GM04504 (cell line): ENCODE data around the gene NAV2.

Source experiments
- DNase-seq: peaks from one replicate; pipeline ENCODE4 v3.0.0-alpha.2; 2012; ENCODE audit warnings: low read depth

NAV2 gene

GRCh38 chr11:19712281-19713195 lies at the start of gene NAV2:
NAV2 (plus strand) TSS chr11:19712837; CDS start chr11:19713696, 859 bp downstream.
- peak; percentile 83 for DNase-seq

GRCh38 chr11:19663206-19663605 lies 49.4 kb upstream of the NAV2 start:
- no peak for DNase-seq

GRCh38 chr11:19664886-19665548 lies 47.6 kb upstream of the NAV2 start:
- DNase-seq, result no peak

- DNase-seq, result no peak
Observed at GRCh38 chr11:19666951-19667350, 45.7 kb upstream of the NAV2 start.

GRCh38 chr11:19669511-19669910 lies 43.1 kb upstream of the NAV2 start:
- DNase-seq, result no peak

- no peak for DNase-seq
Observed at GRCh38 chr11:19670030-19670791, 42.4 kb upstream of the NAV2 start.

GRCh38 chr11:19672586-19673206 lies 39.9 kb upstream of the NAV2 start:
- DNase-seq, result no peak

- DNase-seq, result no peak
Observed at GRCh38 chr11:19673924-19674729, 38.5 kb upstream of the NAV2 start.

GRCh38 chr11:19674836-19675235 lies 37.8 kb upstream of the NAV2 start:
- DNase-seq, result no peak

- DNase-seq, result no peak
Observed at GRCh38 chr11:19675397-19675796, 37.2 kb upstream of the NAV2 start.

GRCh38 chr11:19676475-19677380 lies 35.9 kb upstream of the NAV2 start:
- DNase-seq, result no peak

- no peak for DNase-seq
Observed at GRCh38 chr11:19677381-19678080, 35.1 kb upstream of the NAV2 start.

GRCh38 chr11:19679952-19680828 lies 32.4 kb upstream of the NAV2 start:
- peak; percentile 95 for DNase-seq

GRCh38 chr11:19680829-19681368 lies 31.7 kb upstream of the NAV2 start:
- no peak for DNase-seq

- DNase-seq, result no peak
Observed at GRCh38 chr11:19683141-19683805, 29.4 kb upstream of the NAV2 start.

GRCh38 chr11:19683862-19684491 lies 28.7 kb upstream of the NAV2 start:
- no peak for DNase-seq

- no peak for DNase-seq
Observed at GRCh38 chr11:19686234-19686633, 26.4 kb upstream of the NAV2 start.
